Karpas-422 (cell line): ENCODE measurements around the gene TAGLN2. TPM values are rescaled to one million over a fixed set of nuclear protein-coding genes. Genes with fewer than 3 reads are reported as not detected.

Experiments used
- DNase-seq: peaks from one replicate; pipeline ENCODE4 v3.0.0-alpha.2; 2015
- H2AFZ ChIP-seq: fragments of 200-600 bp; sonication (generic); 2 replicates; pipeline ENCODE4 v1.6.1; 2014; ENCODE audit warnings: antibody characterized with exemption, low read length, mixed read lengths
- H3K27ac ChIP-seq: fragments of 200-600 bp; sonication (generic); 2 replicates; pipeline ENCODE4 v1.5.1; 2014; ENCODE audit warnings: mild to moderate bottlenecking, low read length, moderate library complexity
- H3K27me3 ChIP-seq: fragments of 200-600 bp; sonication (generic); 2 replicates; pipeline ENCODE4 v1.6.1; 2014; ENCODE audit warnings: low read length, mixed read lengths
- H3K36me3 ChIP-seq: fragments of 200-600 bp; sonication (generic); 2 replicates; pipeline ENCODE4 v1.6.1; 2014; ENCODE audit warnings: low read length, mixed read lengths; ENCODE audit not compliant: insufficient read depth
- H3K4me1 ChIP-seq: fragments of 200-600 bp; sonication (generic); 2 replicates; pipeline ENCODE4 v1.6.1; 2014; ENCODE audit warnings: mild to moderate bottlenecking, low read length, mixed read lengths
- H3K4me2 ChIP-seq: fragments of 200-600 bp; sonication (generic); 2 replicates; pipeline ENCODE4 v1.6.1; 2014; ENCODE audit warnings: low read length, low read depth, mild to moderate bottlenecking; ENCODE audit not compliant: poor library complexity, severe bottlenecking
- H3K4me3 ChIP-seq: fragments of 200-600 bp; sonication (generic); 2 replicates; pipeline ENCODE4 v1.5.1; 2014; ENCODE audit warnings: mild to moderate bottlenecking, antibody characterized with exemption, low read length, mixed read lengths
- H3K79me2 ChIP-seq: fragments of 200-600 bp; sonication (generic); 2 replicates; pipeline ENCODE4 v1.6.1; 2014; ENCODE audit warnings: mild to moderate bottlenecking, low read length, mixed read lengths
- H3K9ac ChIP-seq: fragments of 200-600 bp; sonication (generic); 2 replicates; pipeline ENCODE4 v1.6.0; 2014; ENCODE audit warnings: low read length
- H3K9me2 ChIP-seq: fragments of 200-600 bp; sonication (generic), shearing (Covaris generic); replicated peaks from 2 replicates; pipeline ENCODE4 v1.6.0; 2014; ENCODE audit warnings: mild to moderate bottlenecking, low read length, moderate library complexity; ENCODE audit not compliant: insufficient read depth
- H3K9me3 ChIP-seq: fragments of 300-700, 200-600 bp; sonication (generic); 2 replicates; pipeline ENCODE4 v1.6.1; 2014; ENCODE audit warnings: low read length, mixed read lengths
- H4K20me1 ChIP-seq: fragments of 200-600 bp; sonication (generic); 2 replicates; pipeline ENCODE4 v1.6.1; 2014; ENCODE audit warnings: mild to moderate bottlenecking, antibody characterized with exemption, low read length, low read depth; ENCODE audit not compliant: insufficient read depth
- total RNA-seq: library from RNA; depleted of rRNA; stranded (reverse); fragments of >200 nt; shearing (Covaris generic); gene quantifications from 2 replicates; pipeline ENCODE4 v1.2.3, GENCODE V29; 2014; ENCODE audit warnings: low replicate concordance

The TAGLN2 gene
- total RNA-seq, 1 experiment from 2014 or later, result 141 TPM

DNA sequence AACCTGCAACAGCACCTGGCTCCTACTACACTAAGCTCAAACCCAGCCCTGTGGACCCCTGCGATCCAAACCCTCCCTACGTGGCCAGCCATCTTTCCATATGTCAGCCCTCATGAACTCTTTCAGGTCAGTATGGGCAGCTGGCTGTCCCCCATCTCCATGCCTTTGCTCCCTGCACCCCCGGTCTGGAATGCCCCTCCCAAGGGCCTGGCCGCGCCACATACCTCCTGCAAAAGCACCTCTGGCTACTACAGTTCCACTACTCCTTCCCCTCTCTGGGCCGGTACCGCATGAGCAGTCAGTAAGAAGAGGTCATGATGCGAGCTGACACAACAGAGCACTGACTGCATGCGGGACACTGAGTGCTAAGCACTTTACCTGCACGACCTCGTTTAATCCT lies 10.0 kb upstream of the TAGLN2 start:
- Histone ChIP-seq H2AFZ (no peak overlapping the region), H3K9me2 (no peaks in the 10 kb centered on the region), H3K9me3 (no peaks in the 10 kb centered on the region), H3K9ac (no peak overlapping the region), H3K79me2 (no peaks in the 10 kb centered on the region), H3K36me3 (no peaks in the 10 kb centered on the region), H3K4me3 (no peak overlapping the region), H3K4me1 (no peaks in the 10 kb centered on the region), H4K20me1 (0 out of 2 replicates have a peak, but pooled peaks cover 5% of the 10 kb centered on the region), H3K27ac (no peak overlapping the region), H3K4me2 (no peak overlapping the region), H3K27me3 (no peaks in the 10 kb centered on the region)
- no peak for DNase-seq

DNA sequence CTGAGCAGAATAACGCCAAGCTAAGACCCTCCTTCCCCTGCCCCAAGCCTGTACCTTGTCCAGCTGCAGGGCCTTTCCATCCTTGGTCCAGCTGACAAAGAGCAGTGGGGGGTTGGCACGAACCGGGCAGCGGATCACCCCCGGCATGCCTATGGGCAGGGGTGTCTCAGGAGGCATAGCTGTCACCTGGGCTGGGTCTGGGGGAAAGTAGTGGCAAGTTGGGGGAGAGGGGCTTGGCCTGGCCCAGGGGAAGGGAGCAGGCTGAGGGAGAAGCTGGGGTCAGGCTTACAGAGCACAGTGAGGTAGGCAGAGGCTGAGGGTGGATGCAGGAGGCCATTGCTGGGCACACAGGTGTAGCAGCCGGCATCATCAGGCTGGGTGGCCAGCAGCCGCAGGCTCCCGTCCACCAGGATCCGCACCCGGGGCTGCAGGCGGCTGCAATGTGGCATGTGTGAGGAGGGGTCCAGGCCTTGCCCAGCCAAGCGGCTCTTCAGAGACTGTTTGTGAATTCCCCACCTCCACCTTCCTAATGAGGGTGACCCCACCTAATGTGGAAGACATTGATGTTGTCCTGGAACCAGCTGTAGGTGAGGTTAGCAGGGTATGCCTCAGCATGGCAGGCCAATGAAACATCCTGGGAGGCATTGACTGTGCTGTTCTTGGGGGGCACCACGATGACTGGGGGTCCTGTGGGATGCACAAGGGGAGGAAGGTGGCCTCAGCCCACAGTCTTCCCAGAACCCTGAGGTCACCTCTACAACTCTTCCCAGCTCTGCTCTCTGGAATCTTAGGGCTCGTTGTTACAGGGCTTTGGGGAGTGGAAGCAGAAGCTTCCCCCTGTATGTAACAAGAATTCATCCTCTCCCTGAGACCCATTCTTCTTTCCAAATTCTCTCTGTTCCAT lies 9.1 kb upstream of the TAGLN2 start:
- Histone ChIP-seq H3K9ac (no peak overlapping the region), H3K4me1 (no peaks in the 10 kb centered on the region), H3K9me2 (no peaks in the 10 kb centered on the region), H2AFZ (no peak overlapping the region), H4K20me1 (0 out of 2 replicates have a peak, but pooled peaks cover 5% of the 10 kb centered on the region), H3K9me3 (no peaks in the 10 kb centered on the region), H3K4me2 (no peak overlapping the region), H3K27ac (no peak overlapping the region), H3K79me2 (no peaks in the 10 kb centered on the region), H3K36me3 (no peaks in the 10 kb centered on the region), H3K27me3 (no peaks in the 10 kb centered on the region), H3K4me3 (no peak overlapping the region)
- no peak for DNase-seq

DNA sequence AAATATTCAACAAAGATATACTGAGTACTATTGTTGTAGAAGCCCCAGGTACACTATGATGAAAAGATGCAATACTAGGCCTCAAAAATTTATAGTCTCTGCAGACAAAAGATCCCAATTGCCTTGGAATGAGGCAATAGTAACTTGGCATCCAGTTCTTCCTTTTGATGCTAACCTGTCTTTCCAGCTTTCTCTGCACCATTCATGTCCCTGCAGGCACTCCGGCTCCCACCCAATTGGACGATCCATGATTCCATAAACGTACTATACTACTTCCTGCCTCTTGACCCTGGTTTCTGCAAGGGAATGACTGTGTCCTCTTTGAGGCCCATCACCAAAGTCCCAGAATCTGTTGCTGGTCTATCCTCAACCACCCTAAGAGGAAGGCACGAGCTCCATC lies 8.0 kb upstream of the TAGLN2 start:
- H2AFZ ChIP-seq, result no peak overlapping the region
- H3K9ac ChIP-seq, result no peak overlapping the region
- no peak overlapping the region for H3K4me3 ChIP-seq
- 0 out of 2 replicates have a peak, but pooled peaks cover 5% of the 10 kb centered on the region for H4K20me1 ChIP-seq
- no peak for DNase-seq
- H3K9me3 ChIP-seq, result no peaks in the 10 kb centered on the region
- no peaks in the 10 kb centered on the region for H3K36me3 ChIP-seq
- no peaks in the 10 kb centered on the region for H3K4me1 ChIP-seq
- no peak overlapping the region for H3K27ac ChIP-seq
- H3K27me3 ChIP-seq, result no peaks in the 10 kb centered on the region
- H3K79me2 ChIP-seq, result no peaks in the 10 kb centered on the region
- no peak overlapping the region for H3K4me2 ChIP-seq
- no peaks in the 10 kb centered on the region for H3K9me2 ChIP-seq

DNA sequence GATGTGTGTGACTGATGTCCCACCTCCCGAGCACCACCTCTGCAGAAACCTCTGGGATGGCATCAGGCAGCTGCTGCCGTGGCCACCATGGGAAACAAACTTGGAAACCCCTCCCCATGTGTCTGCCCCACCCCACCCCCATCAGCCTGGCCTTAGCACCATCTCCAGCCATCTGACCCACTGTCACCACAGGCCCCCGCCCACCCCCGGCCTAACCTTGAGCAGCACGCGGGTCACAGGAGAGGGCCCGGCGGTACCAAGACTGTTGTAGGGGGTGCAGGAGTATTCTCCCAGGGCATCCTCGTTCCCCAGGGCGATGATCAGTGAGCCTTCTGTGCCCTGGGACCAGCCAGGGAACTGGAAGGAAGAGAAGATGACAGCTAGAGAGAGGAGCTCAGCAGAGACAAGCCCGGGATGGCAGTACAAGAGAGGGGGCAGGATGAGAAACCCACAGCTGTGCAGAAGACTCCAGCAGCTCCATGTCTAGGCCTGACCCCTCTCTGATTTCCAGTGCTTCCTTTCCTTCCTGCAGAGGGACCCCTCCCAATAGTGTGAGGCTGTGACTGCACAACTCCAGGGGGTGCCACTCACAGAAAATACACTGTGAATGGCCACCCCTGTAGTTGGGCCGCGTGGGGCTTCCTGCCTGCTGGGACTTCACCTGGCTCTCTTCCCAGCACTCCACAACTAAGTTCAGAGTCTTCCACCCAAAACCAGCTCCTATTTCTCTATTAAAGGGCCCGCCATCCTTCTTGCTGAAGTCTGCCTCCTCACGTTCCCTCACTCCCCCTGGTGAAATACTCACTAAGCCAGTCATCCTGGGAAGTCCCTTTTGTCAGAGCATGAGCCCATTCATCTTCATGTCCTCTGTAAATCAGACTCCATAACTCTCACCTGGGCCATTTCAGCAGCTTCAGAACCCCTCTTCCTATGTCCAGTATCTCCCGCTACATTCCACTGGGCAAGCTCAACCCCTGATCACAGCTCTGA lies 7.3 kb upstream of the TAGLN2 start:
- no peaks in the 10 kb centered on the region for H3K9me2 ChIP-seq
- no peaks in the 10 kb centered on the region for H3K9me3 ChIP-seq
- no peak overlapping the region for H3K9ac ChIP-seq
- no peak overlapping the region for H2AFZ ChIP-seq
- H3K27ac ChIP-seq, result no peak overlapping the region
- 0 out of 2 replicates have a peak, but pooled peaks cover 5% of the 10 kb centered on the region for H4K20me1 ChIP-seq
- no peaks in the 10 kb centered on the region for H3K4me1 ChIP-seq
- no peak for DNase-seq
- no peak overlapping the region for H3K4me2 ChIP-seq
- no peaks in the 10 kb centered on the region for H3K79me2 ChIP-seq
- no peak overlapping the region for H3K4me3 ChIP-seq
- no peaks in the 10 kb centered on the region for H3K36me3 ChIP-seq
- no peaks in the 10 kb centered on the region for H3K27me3 ChIP-seq

DNA sequence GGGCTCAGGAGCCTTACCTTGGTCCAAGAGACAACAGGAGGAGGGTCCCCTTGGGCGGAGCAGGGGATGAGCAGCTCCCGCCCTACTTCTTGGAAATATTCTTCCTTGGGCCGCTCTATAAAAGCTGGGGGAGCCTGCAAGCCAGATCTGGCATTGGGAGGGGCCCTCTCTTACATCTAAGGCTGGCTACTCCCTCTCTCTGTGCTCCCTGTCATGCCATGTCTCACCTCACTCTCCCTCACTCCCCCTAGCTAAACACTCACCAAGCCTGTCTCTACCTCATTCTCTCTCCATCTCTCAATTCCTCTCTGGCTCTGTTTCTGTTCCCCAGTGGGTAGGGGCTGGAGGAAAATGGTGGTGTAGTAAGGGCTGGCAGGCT lies 6.5 kb upstream of the TAGLN2 start:
- H3K9me3 ChIP-seq, result no peaks in the 10 kb centered on the region
- H3K4me1 ChIP-seq, result no peaks in the 10 kb centered on the region
- no peak overlapping the region for H2AFZ ChIP-seq
- H3K9me2 ChIP-seq, result no peaks in the 10 kb centered on the region
- H3K27ac ChIP-seq, result no peak overlapping the region
- H3K36me3 ChIP-seq, result no peaks in the 10 kb centered on the region
- H3K4me3 ChIP-seq, result no peak overlapping the region
- no peaks in the 10 kb centered on the region for H3K27me3 ChIP-seq
- no peak for DNase-seq
- 0 out of 2 replicates have a peak, but pooled peaks cover 3% of the 10 kb centered on the region for H4K20me1 ChIP-seq
- H3K9ac ChIP-seq, result no peak overlapping the region
- H3K4me2 ChIP-seq, result no peak overlapping the region
- H3K79me2 ChIP-seq, result no peaks in the 10 kb centered on the region

DNA sequence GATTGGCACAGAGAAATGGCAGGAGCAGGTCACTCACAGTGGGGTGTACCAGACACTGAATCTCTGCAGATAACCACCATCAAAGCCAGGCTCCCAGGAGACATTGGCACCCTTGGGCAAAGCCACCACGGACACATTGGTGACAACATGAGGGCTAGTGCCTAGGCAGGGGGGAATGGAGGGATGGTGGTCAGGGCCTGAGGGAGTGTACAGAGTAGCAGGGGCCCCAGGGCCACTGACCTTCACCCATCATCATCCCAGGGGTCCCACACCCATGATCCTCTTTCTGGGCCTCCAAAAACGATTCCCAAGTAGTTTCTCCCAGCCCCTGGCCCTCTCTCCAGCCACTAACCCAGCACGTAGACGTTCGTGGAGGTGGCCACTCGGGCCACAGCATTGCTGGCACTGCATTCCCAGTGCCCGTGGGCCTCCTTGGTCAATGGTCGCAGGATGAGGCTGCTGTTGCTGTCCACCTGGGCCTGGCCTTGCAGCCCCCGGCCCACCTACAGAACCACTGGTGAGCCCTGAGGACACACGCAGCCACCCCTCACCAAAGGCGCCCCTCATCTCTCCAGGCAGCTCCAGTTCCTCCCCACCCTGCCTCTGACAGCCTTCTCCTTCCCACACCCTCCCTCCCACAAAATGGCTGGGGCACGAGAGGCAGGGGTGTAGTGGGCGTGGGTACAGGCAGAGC lies 5.9 kb upstream of the TAGLN2 start:
- no peaks in the 10 kb centered on the region for H3K9me2 ChIP-seq
- H3K4me3 ChIP-seq, result no peak overlapping the region
- no peaks in the 10 kb centered on the region for H3K9me3 ChIP-seq
- H3K4me2 ChIP-seq, result no peak overlapping the region
- H3K79me2 ChIP-seq, result no peaks in the 10 kb centered on the region
- H2AFZ ChIP-seq, result no peak overlapping the region
- no peak overlapping the region for H3K9ac ChIP-seq
- H3K27me3 ChIP-seq, result no peaks in the 10 kb centered on the region
- no peak for DNase-seq
- H3K36me3 ChIP-seq, result no peaks in the 10 kb centered on the region
- no peak overlapping the region for H3K27ac ChIP-seq
- no peaks in the 10 kb centered on the region for H3K4me1 ChIP-seq
- H4K20me1 ChIP-seq, result no peaks in the 10 kb centered on the region

DNA sequence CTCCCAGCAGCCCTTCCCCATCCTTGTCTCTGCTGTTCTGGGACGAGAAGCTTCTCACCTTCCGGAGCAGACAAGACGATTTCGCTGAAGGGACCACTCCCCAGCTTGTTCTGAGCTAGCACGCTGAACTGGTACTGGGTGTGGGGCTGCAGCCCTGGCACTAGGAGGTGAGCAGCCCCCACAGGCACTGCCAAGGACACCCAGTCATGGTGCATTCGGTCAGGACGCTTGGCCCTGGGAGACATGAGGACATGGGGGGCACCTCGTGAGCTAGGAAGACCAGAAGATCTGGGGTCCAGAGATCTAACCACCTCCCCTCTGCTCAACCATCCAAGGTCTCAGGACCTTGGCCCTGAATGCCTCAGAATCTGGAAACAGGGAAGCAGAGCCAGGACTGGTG lies 5.3 kb upstream of the TAGLN2 start:
- Histone ChIP-seq H3K9me2 (no peaks in the 10 kb centered on the region), H3K27ac (no peak overlapping the region), H3K4me1 (peaks cover 6% of the 10 kb centered on the region), H4K20me1 (no peaks in the 10 kb centered on the region), H3K4me3 (no peak overlapping the region), H2AFZ (no peak overlapping the region), H3K4me2 (no peak overlapping the region), H3K27me3 (no peaks in the 10 kb centered on the region), H3K9me3 (no peaks in the 10 kb centered on the region), H3K79me2 (no peaks in the 10 kb centered on the region), H3K9ac (no peak overlapping the region), H3K36me3 (no peaks in the 10 kb centered on the region)
- no peak for DNase-seq
